HG03135 (cell line): Measurements from ENCODE around the gene TSEN2.
"Not testable (repeated sequence)": the region's sequence is repeated elsewhere in the genome, so short reads cannot be mapped to it uniquely, and the experiment has no call there.

Experiments used
- ATAC-seq: cut with Tn5 transposase; IDR thresholded peaks from one replicate; pipeline ENCODE4 v1.9.1; 2021; ENCODE audit warnings: mild to moderate bottlenecking, moderate library complexity; ENCODE audit not compliant: unreplicated experiment

Gene TSEN2

DNA sequence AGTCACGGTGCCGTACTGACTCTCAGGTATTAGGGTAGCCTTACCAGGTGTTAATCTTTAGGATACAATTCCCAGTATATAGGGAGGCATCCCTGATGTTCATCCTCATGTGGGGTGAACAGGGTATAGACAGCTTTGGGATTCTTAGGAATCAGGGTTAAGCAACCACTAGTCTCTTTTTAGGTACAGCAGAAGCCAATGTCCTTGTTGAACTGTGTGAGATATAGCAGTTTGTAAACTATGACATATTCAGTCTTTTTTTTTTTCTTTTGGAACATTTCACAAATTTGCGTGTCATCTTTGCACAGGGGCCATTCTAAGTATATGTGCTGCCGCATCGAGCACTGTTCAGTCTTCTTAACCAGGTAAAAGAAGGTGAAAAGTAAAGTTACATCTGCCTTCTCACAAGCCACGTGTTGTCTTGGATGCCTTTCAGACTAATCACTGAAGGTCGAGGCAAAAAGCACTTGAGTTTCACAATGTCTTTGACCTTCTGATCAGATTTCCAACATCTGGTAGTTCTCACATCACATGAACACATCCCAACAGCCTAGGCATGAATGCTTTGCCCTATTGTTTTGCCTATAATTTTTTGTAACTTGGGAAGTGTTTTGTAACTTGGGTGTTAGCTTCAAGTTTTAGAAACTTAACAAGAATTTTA is 17.2 kb downstream of the TSEN2 start:
- no peak for ATAC-seq

DNA sequence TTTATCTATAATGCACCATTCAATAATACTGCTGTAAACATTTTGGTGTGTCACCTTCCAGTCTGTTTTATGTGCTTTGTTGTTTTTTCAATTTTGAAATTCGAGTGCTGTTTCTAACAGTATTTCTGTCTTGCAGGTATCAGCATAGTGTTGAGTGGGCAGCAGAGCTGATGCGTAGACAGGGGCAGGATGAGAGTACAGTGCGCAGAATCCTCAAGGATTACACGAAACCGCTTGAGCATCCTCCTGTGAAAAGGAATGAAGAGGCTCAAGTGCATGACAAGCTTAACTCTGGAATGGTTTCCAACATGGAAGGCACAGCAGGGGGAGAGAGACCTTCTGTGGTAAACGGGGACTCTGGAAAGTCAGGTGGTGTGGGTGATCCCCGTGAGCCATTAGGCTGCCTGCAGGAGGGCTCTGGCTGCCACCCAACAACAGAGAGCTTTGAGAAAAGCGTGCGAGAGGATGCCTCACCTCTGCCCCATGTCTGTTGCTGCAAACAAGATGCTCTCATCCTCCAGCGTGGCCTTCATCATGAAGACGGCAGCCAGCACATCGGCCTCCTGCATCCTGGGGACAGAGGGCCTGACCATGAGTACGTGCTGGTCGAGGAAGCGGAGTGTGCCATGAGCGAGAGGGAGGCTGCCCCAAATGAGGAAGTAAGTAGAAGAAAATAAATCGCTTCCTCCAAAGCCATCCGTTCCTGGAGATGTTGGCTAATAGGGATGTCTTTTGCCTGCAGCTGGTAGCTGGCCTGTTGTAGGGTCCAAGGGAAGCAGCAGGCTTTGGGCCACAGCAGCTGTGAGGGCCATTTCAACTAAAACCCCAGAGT is 19.1 kb downstream of the TSEN2 start:
- no peak for ATAC-seq

DNA sequence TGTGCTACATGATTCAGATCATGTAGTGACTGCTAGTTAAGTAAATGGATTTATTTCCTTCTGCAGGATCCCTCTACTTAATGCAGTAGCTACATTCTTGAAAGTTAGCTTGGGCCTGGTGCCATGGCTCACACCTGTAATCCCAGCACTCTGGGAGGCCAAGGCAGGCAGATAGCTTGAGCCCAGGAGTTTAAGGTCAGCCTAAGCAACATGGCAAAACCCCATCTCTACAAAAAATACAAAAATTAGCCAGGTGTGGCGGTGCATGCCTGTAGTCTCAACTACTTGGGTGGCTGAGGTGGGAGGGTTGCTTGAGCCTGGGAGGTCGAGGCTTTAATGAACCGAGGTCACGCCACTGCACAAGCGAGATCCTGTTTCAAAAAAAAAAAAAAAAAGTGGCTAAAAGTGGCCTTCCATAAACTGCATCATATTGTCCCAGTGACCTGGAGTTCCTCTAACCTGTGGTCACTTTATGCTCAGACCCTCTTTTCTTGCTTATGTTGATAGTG is 22.0 kb downstream of the TSEN2 start:
- ATAC-seq: no peak

GRCh38 chr3:12507591-12508281 is 23.5 kb downstream of the TSEN2 start:
- no peak for ATAC-seq

DNA sequence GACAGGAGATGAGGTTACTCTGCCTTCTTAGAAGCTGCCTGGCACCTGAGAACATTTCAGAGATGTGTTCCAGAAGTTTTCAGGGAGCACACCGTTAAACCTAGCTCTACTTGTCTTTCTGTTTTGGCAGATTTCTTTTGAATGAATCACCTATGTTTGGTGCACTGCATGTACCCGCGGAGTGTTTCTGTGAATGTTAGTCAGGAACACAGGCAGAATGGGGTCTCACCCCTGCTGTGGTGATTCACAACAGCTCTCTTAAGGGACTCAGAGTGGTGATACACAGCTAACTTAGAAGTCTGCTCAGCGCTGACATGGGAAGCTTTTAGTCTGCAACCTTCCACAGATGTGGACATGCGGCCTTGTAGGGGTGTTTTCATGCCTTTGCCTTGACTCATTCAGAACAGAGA is 24.0 kb downstream of the TSEN2 start:
- no peak for ATAC-seq

GRCh38 chr3:12509466-12509865 is 25.2 kb downstream of the TSEN2 start:
- no peak for ATAC-seq

DNA sequence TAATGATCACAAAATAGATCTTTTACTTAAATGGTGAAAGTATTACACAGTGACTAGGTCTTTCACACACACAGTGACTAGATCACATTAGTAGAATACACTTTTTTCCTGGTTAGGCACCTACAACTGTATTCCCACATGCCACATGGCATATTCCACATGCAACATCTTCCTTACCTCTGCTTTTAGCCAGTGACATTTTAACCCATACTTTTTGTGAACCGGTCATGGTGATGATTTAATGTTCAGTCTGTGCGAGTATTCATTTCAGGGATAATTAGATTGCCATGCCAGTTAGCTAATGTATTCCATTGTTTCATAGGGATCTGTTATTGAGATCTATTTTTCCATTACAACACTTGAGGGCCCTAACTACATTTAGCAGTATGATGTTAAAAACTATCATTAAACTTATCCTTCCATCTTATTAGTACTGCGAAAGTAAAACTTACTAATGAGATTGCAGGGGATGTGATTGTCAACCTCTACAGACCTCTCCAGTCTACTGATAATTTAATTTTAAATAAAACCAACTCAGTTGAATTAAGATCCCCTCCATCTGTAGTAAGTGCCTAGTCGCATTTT is 28.3 kb downstream of the TSEN2 start:
- ATAC-seq: no peak

DNA sequence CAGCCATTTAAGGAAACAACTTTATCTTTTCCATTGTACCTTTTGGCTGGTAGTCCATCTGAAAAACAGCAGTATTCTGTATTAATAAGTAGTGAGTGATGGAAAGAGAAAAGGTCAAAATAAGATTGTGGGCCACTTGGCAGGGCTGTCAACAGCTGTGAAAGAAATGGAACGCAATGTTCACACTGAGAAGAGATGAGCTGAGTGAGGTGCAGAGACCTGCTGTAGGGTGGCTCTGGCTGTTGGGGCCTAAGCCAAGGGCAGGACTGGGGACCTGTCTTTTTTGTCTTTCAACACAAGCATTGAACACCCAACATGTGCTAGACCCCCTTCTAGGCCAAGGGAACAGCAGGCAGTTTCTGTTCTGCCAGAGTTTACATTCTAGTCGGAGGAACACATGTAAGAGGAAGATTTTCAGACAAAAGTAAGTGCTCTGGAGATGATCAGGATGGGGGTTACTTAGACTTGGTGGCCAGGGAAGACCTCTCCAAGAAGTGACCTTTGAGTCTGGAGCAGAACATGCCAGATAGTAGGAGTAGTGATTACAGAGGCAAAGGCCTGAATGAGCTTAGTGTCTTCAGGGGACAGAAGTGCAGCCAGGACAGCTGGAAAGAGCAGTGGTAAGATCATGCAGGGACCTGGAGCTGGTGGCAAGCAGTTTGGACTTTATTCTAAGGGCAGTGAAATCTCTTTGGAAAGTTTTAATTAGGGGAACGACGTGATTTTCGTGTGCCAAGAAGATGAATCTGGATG is 29.6 kb downstream of the TSEN2 start:
- no peak for ATAC-seq

DNA sequence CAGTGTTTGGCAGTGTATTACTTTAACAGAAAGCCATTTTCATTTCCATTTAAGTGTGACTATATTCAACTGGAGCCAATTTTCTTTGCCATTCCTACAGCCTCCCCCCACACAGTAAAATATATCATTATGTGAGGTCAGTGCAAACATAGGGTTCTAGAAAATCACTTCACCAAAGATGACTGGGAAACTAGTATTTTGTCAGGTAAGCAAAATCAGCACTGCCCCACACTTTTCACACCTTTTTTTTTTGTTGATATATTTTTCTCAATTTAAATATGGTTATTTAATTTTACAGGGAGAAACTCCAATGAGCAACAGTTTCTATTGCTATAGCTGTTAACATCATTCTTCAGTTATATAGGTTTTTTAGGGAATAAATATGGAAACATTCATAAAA is 31.4 kb downstream of the TSEN2 start:
- no peak for ATAC-seq

- no peak for ATAC-seq
These were observed 32.6 kb downstream of the TSEN2 start for GRCh38 chr3:12516873-12517272.

DNA sequence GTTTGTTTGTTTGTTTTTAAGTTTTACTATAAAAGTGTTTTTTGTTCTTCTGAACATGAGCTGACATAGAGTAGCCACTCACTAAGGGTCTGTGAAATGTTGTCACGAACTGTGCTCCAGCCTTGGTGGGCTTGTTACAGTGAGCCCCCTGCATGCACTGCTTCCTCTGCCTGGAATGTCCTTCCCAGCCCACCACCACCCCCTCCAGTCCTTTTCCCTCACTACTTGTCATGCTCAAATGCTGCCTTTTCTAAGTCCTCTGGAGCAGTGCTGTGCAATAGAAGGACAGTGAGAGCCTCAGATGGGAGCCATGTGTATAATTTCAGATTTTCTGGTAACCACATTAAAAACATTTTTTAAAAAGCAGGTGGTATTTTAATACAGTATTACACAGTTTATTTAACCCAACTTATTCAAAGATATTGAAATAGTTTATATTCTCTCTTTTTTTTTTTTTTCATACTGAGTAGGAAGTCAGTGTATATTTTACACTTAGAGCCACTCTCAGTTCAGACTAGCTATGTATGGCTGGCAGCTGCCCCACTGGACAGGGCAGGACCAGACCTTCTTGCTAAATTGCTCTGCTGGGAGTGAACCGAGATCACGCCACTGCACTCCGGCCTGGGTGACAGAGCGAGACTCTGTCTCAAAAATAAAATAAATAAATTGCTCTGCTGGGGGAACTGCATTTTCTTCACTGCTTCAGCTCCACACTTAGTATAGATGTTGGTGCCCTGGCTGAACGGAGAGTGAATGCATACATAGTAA is 34.2 kb downstream of the TSEN2 start:
- no peak for ATAC-seq

DNA sequence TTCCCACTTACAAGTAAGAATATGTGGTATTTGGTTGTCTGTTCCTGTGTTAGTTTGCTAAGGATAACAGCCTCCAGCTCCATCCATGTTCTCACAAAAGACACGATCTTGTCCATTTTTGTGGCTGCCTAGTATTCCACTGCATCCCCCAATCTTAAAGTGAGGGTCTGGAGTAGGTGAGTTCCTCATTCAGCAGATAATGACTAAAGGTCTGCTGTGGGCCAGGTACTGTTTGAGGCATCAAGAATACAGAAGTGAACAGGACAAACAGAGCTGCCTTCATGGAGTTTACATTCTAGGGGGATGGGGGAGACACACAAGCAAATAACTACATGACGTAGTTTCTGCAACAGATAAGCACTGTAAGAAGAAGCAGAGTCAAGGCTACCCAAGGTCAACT is 36.7 kb downstream of the TSEN2 start:
- ATAC-seq: no peak

DNA sequence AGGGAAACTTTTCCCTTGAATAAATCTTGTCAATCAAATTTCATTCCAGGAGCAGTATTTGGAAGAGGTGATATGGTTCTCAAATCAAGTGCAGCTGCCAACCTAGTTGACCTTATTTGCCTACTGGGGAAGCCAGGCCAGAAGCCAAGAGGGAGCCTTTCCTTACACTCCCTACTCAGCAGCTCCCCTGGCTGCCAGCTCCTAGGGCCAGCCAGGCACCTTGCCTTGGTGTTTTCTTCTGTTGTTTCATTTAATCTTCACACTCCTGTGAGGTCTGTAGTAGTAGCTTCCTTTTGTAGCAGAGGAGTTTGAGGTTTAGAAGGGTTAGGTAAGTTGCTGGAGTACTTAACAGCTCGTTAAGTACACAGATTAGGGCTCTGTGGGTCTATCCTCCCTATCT is 38.4 kb downstream of the TSEN2 start:
- ATAC-seq: no peak

GRCh38 chr3:12527757-12528143 is 43.5 kb downstream of the TSEN2 start:
- no peak for ATAC-seq

- no peak for ATAC-seq
These were observed 47.9 kb downstream of the TSEN2 start for GRCh38 chr3:12532182-12532581.

DNA sequence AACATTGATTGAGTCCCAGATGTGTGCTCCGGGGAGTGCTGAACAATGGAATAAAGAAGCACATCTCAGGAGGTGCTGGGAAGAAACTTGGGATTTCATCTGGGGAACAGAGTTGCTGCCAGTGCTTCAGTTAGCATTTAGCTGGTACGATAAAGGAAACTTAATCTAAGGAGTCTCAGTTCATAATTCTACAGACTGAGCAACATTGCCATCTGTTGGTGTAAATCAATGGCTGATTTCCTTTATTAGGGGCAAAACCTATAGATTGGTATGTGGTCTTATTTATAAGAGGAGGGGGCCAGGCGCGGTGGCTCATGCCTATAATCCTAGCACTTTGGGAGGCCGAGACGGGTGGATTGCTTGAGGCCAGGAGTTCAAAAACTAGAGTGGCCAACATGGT is 52.1 kb downstream of the TSEN2 start:
- no peak for ATAC-seq

- ATAC-seq: no peak
These were observed 57.3 kb downstream of the TSEN2 start for GRCh38 chr3:12541625-12542024.

DNA sequence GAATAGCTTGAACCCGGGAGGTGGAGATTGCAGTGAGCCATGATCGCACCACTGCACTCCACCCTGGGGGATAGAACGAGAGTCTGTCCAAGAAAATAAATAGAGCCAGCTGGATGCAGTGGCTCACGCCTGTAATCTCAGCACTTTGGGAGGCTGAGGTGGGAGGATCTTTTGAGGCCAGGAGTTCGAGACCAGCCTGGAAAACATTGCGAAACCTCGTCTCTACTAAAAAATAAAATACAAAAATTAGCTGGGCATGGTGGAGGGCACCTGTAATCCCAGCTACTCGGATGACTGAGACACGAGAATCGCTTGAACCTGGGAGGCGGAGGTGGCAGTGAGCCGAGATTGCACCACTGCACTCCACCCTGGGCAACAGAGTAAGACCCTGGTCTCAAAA is 59.2 kb downstream of the TSEN2 start:
- ATAC-seq: not testable (repeated sequence)

- no peak for ATAC-seq
These were observed 60.6 kb downstream of the TSEN2 start for GRCh38 chr3:12544652-12545472.
